ENCODE data around the gene VPS16. TPM values are rescaled to one million over a fixed set of nuclear protein-coding genes. Genes with fewer than 3 reads are reported as not detected.

Gene VPS16
- total RNA-seq (10 to 100 TPM; 28.1 to 45.0 (median 33.8) TPM), polyA plus RNA-seq (100 to 1,000 TPM in 1 of 3 donors, 10 to 100 TPM in 2; 24.8 to 115 (median 99.8) TPM)
- long read RNA-seq, donor 1, partial matches to known transcripts, result 0 of 2 reads
- long read RNA-seq, donor 1, other reads (novel, unspliced or antisense), result 0 of 2 reads
- long read RNA-seq, donor 2, partial matches to known transcripts, result 0 of 1 reads
- long read RNA-seq, donor 2, other reads (novel, unspliced or antisense), result 0 of 1 reads
- long read RNA-seq, donor 3, partial matches to known transcripts, result 0 of 4 reads
- long read RNA-seq, donor 3, other reads (novel, unspliced or antisense), result 0 of 4 reads
- long read RNA-seq, donor 4, transcript VPS16-202 (24 exons, 2,750 nt), result major isoform, 7 of 14 reads
- long read RNA-seq, donor 4, partial matches to known transcripts, result 2 of 14 reads
- long read RNA-seq, donor 4, other reads (novel, unspliced or antisense), result 4 of 14 reads
- long read RNA-seq, donor 5, transcript VPS16-202 (24 exons, 2,750 nt), result major isoform, 115 of 151 reads
- long read RNA-seq, donor 5, partial matches to known transcripts, result 6 of 151 reads
- long read RNA-seq, donor 5, other reads (novel, unspliced or antisense), result 29 of 151 reads
- long read RNA-seq, donor 6, transcript VPS16-202 (24 exons, 2,750 nt), result major isoform, 8 of 16 reads
- long read RNA-seq, donor 6, partial matches to known transcripts, result 2 of 16 reads
- long read RNA-seq, donor 6, other reads (novel, unspliced or antisense), result 5 of 16 reads
- long read RNA-seq, donor 7, partial matches to known transcripts, result 0 of 4 reads
- long read RNA-seq, donor 7, other reads (novel, unspliced or antisense), result 0 of 4 reads
- long read RNA-seq, donor 8, partial matches to known transcripts, result 0 of 4 reads
- long read RNA-seq, donor 8, other reads (novel, unspliced or antisense), result 0 of 4 reads
- long read RNA-seq, donor 9, transcript VPS16-202 (24 exons, 2,750 nt), result major isoform, 5 of 5 reads
- long read RNA-seq, donor 9, partial matches to known transcripts, result 0 of 5 reads
- long read RNA-seq, donor 9, other reads (novel, unspliced or antisense), result 0 of 5 reads
- long read RNA-seq, donor 10, partial matches to known transcripts, result 0 of 3 reads
- long read RNA-seq, donor 10, other reads (novel, unspliced or antisense), result 0 of 3 reads

DNA sequence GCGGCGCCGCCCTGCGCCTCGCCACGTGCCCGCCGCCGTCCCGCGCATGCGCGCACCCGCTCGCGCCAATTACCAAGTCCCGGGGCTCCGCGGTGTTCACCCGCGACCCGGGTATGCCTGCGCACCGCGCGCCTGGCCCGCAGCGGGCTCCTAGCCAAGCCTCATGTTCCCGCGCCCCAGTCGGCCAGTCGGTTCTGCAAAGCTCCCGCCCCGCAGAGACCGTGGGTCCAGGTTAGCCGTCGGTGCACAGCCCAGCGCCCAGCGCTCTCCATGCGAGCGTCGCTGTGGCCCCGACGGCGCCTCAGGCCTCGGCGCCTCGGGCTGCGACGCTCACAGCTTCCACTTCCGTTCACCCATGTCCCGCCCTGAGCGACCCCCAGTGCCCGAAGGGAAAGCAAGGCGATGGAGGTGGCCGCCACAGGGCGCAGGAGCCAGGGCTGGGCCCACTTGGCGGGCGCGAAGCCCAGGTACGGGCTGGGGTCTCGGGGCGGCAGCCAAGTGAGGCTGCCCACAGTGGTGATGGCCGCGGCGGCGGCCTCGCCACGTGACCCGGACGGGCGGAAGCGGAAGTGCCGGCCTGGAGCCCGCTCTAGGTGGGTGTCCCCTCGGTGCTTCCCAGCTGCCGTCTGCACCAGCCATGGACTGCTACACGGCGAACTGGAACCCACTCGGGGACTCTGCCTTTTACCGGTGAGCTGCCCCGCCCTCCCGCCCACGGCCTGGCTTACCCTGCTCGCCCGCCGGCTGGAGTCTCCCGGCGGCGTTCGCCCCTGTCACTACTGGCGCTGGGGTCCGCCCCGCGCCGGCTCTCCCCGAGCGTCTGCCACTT is at the start of gene VPS16, which contains the start of gene PCED1A:
Gene VPS16 (plus strand): TSS at position 608 of the 829 bp plus-strand sequence. CDS start 30 bp downstream, at position 638.
Gene PCED1A (minus strand): TSS at position 518 of the 829 bp plus-strand sequence. CDS start 743 bp downstream, outside the sequence.
- WGBS, 4 donors, result 0 to 3% (median 2%) methylated on average over 1 to 98 of the region's 98 CpGs; no CpG with 5 or more reads in 1 of the 4 donors
- H3K4me1 ChIP-seq (replicated peaks in 1 of 2), result peaks cover 12 to 17% of the 10 kb centered on the region in 2 donors
- H3K4me3 ChIP-seq, result peak within 1 kb of the TSS; percentile 67 to 81 (median 70)
- no peaks in the 10 kb centered on the region for H3K27me3 ChIP-seq
- peak within 1 kb of the TSS; percentile 61 to 94 (median 83) for H3K27ac ChIP-seq
- peak; percentile 83 to 92 (median 89) for DNase-seq
- TF ChIP-seq, protein P1, sequence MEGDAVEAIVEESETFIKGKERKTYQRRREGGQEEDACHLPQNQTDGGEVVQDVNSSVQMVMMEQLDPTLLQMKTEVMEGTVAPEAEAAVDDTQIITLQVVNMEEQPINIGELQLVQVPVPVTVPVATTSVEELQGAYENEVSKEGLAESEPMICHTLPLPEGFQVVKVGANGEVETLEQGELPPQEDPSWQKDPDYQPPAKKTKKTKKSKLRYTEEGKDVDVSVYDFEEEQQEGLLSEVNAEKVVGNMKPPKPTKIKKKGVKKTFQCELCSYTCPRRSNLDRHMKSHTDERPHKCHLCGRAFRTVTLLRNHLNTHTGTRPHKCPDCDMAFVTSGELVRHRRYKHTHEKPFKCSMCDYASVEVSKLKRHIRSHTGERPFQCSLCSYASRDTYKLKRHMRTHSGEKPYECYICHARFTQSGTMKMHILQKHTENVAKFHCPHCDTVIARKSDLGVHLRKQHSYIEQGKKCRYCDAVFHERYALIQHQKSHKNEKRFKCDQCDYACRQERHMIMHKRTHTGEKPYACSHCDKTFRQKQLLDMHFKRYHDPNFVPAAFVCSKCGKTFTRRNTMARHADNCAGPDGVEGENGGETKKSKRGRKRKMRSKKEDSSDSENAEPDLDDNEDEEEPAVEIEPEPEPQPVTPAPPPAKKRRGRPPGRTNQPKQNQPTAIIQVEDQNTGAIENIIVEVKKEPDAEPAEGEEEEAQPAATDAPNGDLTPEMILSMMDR (IDR thresholded peaks at IDR 0.05), result no peak
- peak; percentile 40 to 50 for TF ChIP-seq POLR2A (IDR thresholded peaks at IDR 0.05)
- no peaks in the 10 kb centered on the region for H3K36me3 ChIP-seq (replicated peaks in 1 of 2)
- H3K9me3 ChIP-seq (replicated peaks in 1 of 3), result no peaks in the 10 kb centered on the region
- intact Hi-C loops (cut with DNase I), result no loop called here

DNA sequence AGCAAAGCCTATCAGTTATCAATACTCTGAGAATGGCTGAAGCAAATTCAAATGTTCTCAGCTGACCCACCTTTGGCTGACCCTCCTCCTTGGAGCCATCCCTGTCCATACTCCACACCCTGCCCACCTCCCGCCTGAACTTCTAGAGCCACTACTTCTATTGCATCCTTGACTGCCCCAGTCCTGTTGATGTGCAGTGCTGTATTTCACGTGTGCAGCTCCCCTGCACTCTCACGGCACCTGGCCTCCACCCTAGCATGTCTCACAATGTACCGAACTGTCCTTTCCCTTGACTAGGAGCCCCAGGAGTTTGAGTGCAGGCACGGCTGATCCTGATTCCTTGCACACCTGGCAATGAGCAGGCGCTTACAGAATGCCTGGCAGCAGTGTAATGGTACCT is 47.1 kb upstream of the VPS16 start:
- Histone ChIP-seq H3K9me3 (replicated peaks in 1 of 3) (no peaks in the 10 kb centered on the region), H3K27ac (no peak overlapping the region), H3K27me3 (peaks cover 8% of the 10 kb centered on the region), H3K36me3 (replicated peaks in 1 of 2) (no peaks in the 10 kb centered on the region), H3K4me3 (no peak overlapping the region), H3K4me1 (replicated peaks in 1 of 2) (no peaks in the 10 kb centered on the region)
- 78 to 87% (median 84%) methylated on average over 6 of the region's 6 CpGs for WGBS, 4 donors
- DNase-seq, result no peak
- TF ChIP-seq POLR2A (IDR thresholded peaks at IDR 0.05), result no peak
- TF ChIP-seq, protein P1 (IDR thresholded peaks at IDR 0.05), result no peak
- intact Hi-C loops (cut with DNase I), result no loop called here

DNA sequence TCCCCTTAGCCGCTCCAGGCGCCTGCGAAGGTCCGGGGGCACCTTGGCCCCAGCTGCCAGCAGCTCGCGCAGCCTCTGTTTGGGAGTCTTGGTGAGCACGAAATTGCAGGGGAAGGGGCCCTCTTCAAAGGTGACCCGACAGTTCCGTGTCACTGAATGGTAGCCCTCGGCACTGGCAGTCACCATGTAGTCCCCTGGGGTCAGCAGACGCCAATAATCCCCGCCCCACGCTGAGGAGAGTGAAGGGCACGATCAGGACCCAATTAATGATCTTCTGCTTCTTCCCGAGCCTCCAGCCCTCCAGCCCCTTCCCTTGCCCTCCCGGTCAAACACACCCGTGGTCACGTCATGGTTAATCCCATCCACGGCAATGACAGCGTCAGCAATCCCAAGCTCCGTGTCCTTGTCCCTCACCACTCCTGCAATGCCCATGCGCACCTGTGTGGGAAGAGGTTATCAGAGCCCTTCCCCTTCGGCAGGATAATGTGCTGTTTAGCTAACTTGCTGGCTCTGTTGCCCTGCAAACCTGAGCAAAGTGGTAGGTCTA is 46.3 kb upstream of the VPS16 start:
- Histone ChIP-seq H3K4me3 (no peak overlapping the region), H3K27ac (no peak overlapping the region), H3K36me3 (replicated peaks in 1 of 2) (no peaks in the 10 kb centered on the region), H3K27me3 (peaks cover 9% of the 10 kb centered on the region), H3K9me3 (replicated peaks in 1 of 3) (no peaks in the 10 kb centered on the region), H3K4me1 (replicated peaks in 1 of 2) (no peaks in the 10 kb centered on the region)
- intact Hi-C loops (cut with DNase I), result no loop called here
- DNase-seq, result no peak
- WGBS, 4 donors, result 77 to 85% (median 84%) methylated on average over 17 to 23 of the region's 23 CpGs
- TF ChIP-seq, protein P1 (IDR thresholded peaks at IDR 0.05), result no peak
- TF ChIP-seq POLR2A (IDR thresholded peaks at IDR 0.05), result no peak
